ENCODE measurements around the gene MRPS24. TPM values are rescaled to one million over a fixed set of nuclear protein-coding genes. Genes with fewer than 3 reads are reported as not detected.

The MRPS24 gene
- total and polyA plus RNA-seq, 2 of the 13 experiments (the other 11 are each of a cell fraction or from before 2014, with no cell fraction given): 135 to 162 TPM

DNA sequence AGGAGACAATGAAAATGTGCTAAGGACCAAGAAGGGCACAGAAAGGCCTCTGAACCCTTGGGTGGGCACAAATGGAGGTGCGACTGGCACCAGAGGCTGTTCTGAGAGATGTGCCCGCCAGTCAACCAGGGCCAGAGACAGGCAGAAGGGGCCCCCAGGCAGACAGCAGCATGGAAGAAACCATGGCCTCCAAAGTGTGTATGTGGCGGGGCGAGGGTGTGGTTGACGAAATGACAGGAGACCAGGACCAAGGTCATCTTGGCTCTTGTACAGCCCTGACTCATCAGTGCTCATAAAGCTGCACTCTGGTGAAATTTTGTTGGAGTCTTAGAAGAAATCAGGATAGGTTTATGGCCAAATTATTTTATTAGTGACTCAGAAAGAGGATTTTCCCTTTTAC is 4.0 kb upstream of the MRPS24 start:
- Histone ChIP-seq H3K9me3 (ENCODE audit: low read length) (no peaks in the 10 kb centered on the region), H3K9ac (ENCODE audit: insufficient read depth, low read depth, low read length) (no peak overlapping the region), H3K4me2 (ENCODE audit: low read depth, low read length) (no peak overlapping the region), H3K27me3 (ENCODE audit: control insufficient read depth in 1 of 2, insufficient read depth in 2 of 2, low read length in 2 of 2) (no peaks in the 10 kb centered on the region; a peak in 1 of 5 replicates), H2AFZ (ENCODE audit: low read length) (no peak overlapping the region), H4K20me1 (ENCODE audit: insufficient read depth, low read length) (no peaks in the 10 kb centered on the region), H3K36me3 (replicated peaks in 1 of 2; ENCODE audit: control insufficient read depth in 1 of 2, insufficient read depth in 2 of 2, low read length in 2 of 2) (peaks cover 11 to 32% of the 10 kb centered on the region in 2 experiments), H3K79me2 (ENCODE audit: insufficient read depth, low read length) (peaks cover 5% of the 10 kb centered on the region), H3K4me1 (ENCODE audit: insufficient read depth, low read length) (peaks cover 12% of the 10 kb centered on the region), H3K27ac (ENCODE audit: extremely low read length, insufficient read depth, low read length) (no peak overlapping the region), H3K4me3 (replicated peaks in 1 of 3; ENCODE audit: insufficient read depth in 1 of 3, low read depth in 2 of 3, low read length in 3 of 3) (no peak overlapping the region)
- ATAC-seq (no peak), FAIRE-seq (no peak), DNase-seq (ENCODE audit: low spot score) (no peak)
- ChIA-PET CTCF (ENCODE audit: low intra/inter-chr PET ratio, low total read pairs) (no interaction called here), POLR2A (interaction anchor here (1.2 kb wide), 1 partner anchor 32 kb away, joined by 3 read pairs; no protein-coding TSS in a partner anchor)
- WGBS (ENCODE audit: low lambda C conversion rate): 93% methylated on average over 5 of the region's 5 CpGs
- intact Hi-C loops (cut with micrococcal nuclease; ENCODE audit: unreplicated experiment): no loop called here
- BruUV-seq (replicated peaks): no TSS peak
- TF ChIP-seq TEAD2 (CRISPR knock-in tag; IDR thresholded peaks at IDR 0.05): no peak
- peak; percentile 25; the same call in 1 of the 2 replicates for TF ChIP-seq FOSL2 (CRISPR knock-in tag; IDR thresholded peaks at IDR 0.05)
- TF ChIP-seq, protein P1, sequence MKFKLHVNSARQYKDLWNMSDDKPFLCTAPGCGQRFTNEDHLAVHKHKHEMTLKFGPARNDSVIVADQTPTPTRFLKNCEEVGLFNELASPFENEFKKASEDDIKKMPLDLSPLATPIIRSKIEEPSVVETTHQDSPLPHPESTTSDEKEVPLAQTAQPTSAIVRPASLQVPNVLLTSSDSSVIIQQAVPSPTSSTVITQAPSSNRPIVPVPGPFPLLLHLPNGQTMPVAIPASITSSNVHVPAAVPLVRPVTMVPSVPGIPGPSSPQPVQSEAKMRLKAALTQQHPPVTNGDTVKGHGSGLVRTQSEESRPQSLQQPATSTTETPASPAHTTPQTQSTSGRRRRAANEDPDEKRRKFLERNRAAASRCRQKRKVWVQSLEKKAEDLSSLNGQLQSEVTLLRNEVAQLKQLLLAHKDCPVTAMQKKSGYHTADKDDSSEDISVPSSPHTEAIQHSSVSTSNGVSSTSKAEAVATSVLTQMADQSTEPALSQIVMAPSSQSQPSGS (CRISPR knock-in tag; IDR thresholded peaks at IDR 0.05): no peak
- no peak for TF ChIP-seq NBN (conservative IDR thresholded peaks at IDR 0.05)
- TF ChIP-seq, protein P2, sequence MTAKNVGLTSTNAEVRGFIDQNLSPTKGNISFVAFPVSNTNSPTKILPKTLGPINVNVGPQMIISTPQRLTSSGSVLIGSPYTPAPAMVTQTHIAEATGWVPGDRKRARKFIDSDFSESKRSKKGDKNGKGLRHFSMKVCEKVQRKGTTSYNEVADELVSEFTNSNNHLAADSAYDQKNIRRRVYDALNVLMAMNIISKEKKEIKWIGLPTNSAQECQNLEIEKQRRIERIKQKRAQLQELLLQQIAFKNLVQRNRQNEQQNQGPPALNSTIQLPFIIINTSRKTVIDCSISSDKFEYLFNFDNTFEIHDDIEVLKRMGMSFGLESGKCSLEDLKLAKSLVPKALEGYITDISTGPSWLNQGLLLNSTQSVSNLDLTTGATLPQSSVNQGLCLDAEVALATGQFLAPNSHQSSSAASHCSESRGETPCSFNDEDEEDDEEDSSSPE (CRISPR knock-in tag; IDR thresholded peaks at IDR 0.05): no peak
- no peak for TF ChIP-seq RBFOX2 (IDR thresholded peaks at IDR 0.05; ENCODE audit: low read depth, low read length)
- TF ChIP-seq ZNF766 (CRISPR knock-in tag; IDR thresholded peaks at IDR 0.05; ENCODE audit: borderline replicate concordance): no peak
- no peak for TF ChIP-seq ZNF713 (CRISPR knock-in tag; IDR thresholded peaks at IDR 0.05)
- peak; percentile 43 for TF ChIP-seq AGO2 (optimal IDR thresholded peaks at IDR 0.05; ENCODE audit: low read depth, low read length)
- no peak for TF ChIP-seq ZNF496 (CRISPR knock-in tag; IDR thresholded peaks at IDR 0.05; ENCODE audit: insufficient replicate concordance)
- TF ChIP-seq RARG (CRISPR knock-in tag; IDR thresholded peaks at IDR 0.05; ENCODE audit: low read depth): no peak
- no peak for TF ChIP-seq RFX5 (IDR thresholded peaks at IDR 0.05; ENCODE audit: low read depth, low read length)
- in situ Hi-C loops (cut with HindIII; ENCODE audit: extremely low pct_ligation_motif_present, low pct_unique_long_range_greater_than_20kb): no loop called here

All from HepG2 (cell line).